ENCODE data around the gene IL17C.

IL17C gene

GRCh38 chr16:88687254-88687576 is 48.8 kb downstream of the IL17C start:
- DNase-seq, result no peak

GRCh38 chr16:88687676-88688012 is 49.3 kb downstream of the IL17C start:
- no peak for DNase-seq

- no peak for DNase-seq
Observed at GRCh38 chr16:88688013-88688778, 49.8 kb downstream of the IL17C start.

Data from NCI-H774 (cell line).